ENCODE data around the gene NDUFA6. TPM values are rescaled to one million over a fixed set of nuclear protein-coding genes. Genes with fewer than 3 reads are reported as not detected.
"Not testable (repeated sequence)": the region's sequence is repeated elsewhere in the genome, so short reads cannot be mapped to it uniquely, and the experiment has no call there.

Gene NDUFA6
- polyA plus RNA-seq, 1 donor (not counting 4 experiments of a cell fraction or from before 2014, with no cell fraction given), result 86.7 TPM

GRCh38 chr22:42116848-42117424 lies 26.4 kb upstream of the NDUFA6 start:
- FAIRE-seq, result peak; percentile 46
- TF ChIP-seq CTCF (optimal IDR thresholded peaks at IDR 0.05 in 1 of 3, IDR thresholded peaks at IDR 0.05 in 1 of 3, conservative IDR thresholded peaks at IDR 0.05 in 1 of 3; ENCODE audit: extremely low read depth in 1 of 3, insufficient read depth in 2 of 3, low read length in 3 of 3) (no peak), EZH2 (IDR thresholded peaks at IDR 0.05; ENCODE audit: low read length) (no peak)
- no peak for DNase-seq (ENCODE audit: low read depth, low spot score)
- Histone ChIP-seq H2AFZ (ENCODE audit: control insufficient read depth, low read length) (no peak overlapping the region), H3K9me3 (ENCODE audit: control insufficient read depth, low read depth, low read length) (peaks cover 11% of the 10 kb centered on the region), H4K20me1 (ENCODE audit: control insufficient read depth, extremely low read depth, insufficient read depth, low read length) (no peaks in the 10 kb centered on the region), H3K4me3 (ENCODE audit: control insufficient read depth in 2 of 3, extremely low read depth in 1 of 3, insufficient read depth in 2 of 3, low read depth in 1 of 3, low read length in 3 of 3) (no peak overlapping the region), H3K4me1 (ENCODE audit: control insufficient read depth, extremely low read depth, insufficient read depth, low read length) (no peaks in the 10 kb centered on the region), H3K27me3 (ENCODE audit: control insufficient read depth, extremely low read depth, insufficient read depth, low read length) (no peaks in the 10 kb centered on the region), H3K79me2 (ENCODE audit: control insufficient read depth, insufficient read depth, low read length) (no peaks in the 10 kb centered on the region), H3K9me1 (ENCODE audit: control insufficient read depth, extremely low read depth, insufficient read depth, low read length) (no peaks in the 10 kb centered on the region), H3K27ac (ENCODE audit: control insufficient read depth, insufficient read depth, low read length) (no peak overlapping the region), H3K9ac (ENCODE audit: control insufficient read depth, extremely low read depth, insufficient read depth, low read length) (no peak overlapping the region), H3K36me3 (ENCODE audit: control insufficient read depth in 2 of 2, extremely low read depth in 1 of 2, insufficient read depth in 2 of 2, low read length in 2 of 2) (no peaks in the 10 kb centered on the region), H3K4me2 (ENCODE audit: control insufficient read depth, extremely low read depth, insufficient read depth, low read depth, low read length) (no peak overlapping the region)
- dilution Hi-C loops (cut with MboI; ENCODE audit: extremely low pct_ligation_motif_present, low sequenced_read_pairs), result no loop called here

GRCh38 chr22:42115420-42115830 lies 24.9 kb upstream of the NDUFA6 start:
- H4K20me1 ChIP-seq (ENCODE audit: control insufficient read depth, extremely low read depth, insufficient read depth, low read length); H3K9ac ChIP-seq (ENCODE audit: control insufficient read depth, extremely low read depth, insufficient read depth, low read length); H3K79me2 ChIP-seq (ENCODE audit: control insufficient read depth, insufficient read depth, low read length); H3K27ac ChIP-seq (ENCODE audit: control insufficient read depth, insufficient read depth, low read length); H3K4me3 ChIP-seq (ENCODE audit: control insufficient read depth in 2 of 3, extremely low read depth in 1 of 3, insufficient read depth in 2 of 3, low read depth in 1 of 3, low read length in 3 of 3); H3K9me1 ChIP-seq (ENCODE audit: control insufficient read depth, extremely low read depth, insufficient read depth, low read length); H2AFZ ChIP-seq (ENCODE audit: control insufficient read depth, low read length); H3K27me3 ChIP-seq (ENCODE audit: control insufficient read depth, extremely low read depth, insufficient read depth, low read length); dilution Hi-C loops (cut with MboI; ENCODE audit: extremely low pct_ligation_motif_present, low sequenced_read_pairs); H3K4me1 ChIP-seq (ENCODE audit: control insufficient read depth, extremely low read depth, insufficient read depth, low read length); FAIRE-seq; H3K36me3 ChIP-seq (ENCODE audit: control insufficient read depth in 2 of 2, extremely low read depth in 1 of 2, insufficient read depth in 2 of 2, low read length in 2 of 2); DNase-seq (ENCODE audit: low read depth, low spot score); H3K4me2 ChIP-seq (ENCODE audit: control insufficient read depth, extremely low read depth, insufficient read depth, low read depth, low read length): not testable (repeated sequence)
- peaks cover 11% of the 10 kb centered on the region for H3K9me3 ChIP-seq (ENCODE audit: control insufficient read depth, low read depth, low read length)

GRCh38 chr22:42114721-42115120 lies 24.1 kb upstream of the NDUFA6 start:
- DNase-seq (ENCODE audit: low read depth, low spot score), result no peak
- H3K79me2 ChIP-seq (ENCODE audit: control insufficient read depth, insufficient read depth, low read length), result no peaks in the 10 kb centered on the region
- no peak overlapping the region for H3K9ac ChIP-seq (ENCODE audit: control insufficient read depth, extremely low read depth, insufficient read depth, low read length)

More at GRCh38 chr22:42114721-42115120, 24.1 kb upstream of the NDUFA6 start:
- Histone ChIP-seq H2AFZ (ENCODE audit: control insufficient read depth, low read length) (no peak overlapping the region), H3K4me3 (ENCODE audit: control insufficient read depth in 2 of 3, extremely low read depth in 1 of 3, insufficient read depth in 2 of 3, low read depth in 1 of 3, low read length in 3 of 3) (no peak overlapping the region), H3K36me3 (ENCODE audit: control insufficient read depth in 2 of 2, extremely low read depth in 1 of 2, insufficient read depth in 2 of 2, low read length in 2 of 2) (no peaks in the 10 kb centered on the region), H4K20me1 (ENCODE audit: control insufficient read depth, extremely low read depth, insufficient read depth, low read length) (no peaks in the 10 kb centered on the region), H3K9me1 (ENCODE audit: control insufficient read depth, extremely low read depth, insufficient read depth, low read length) (no peaks in the 10 kb centered on the region), H3K9me3 (ENCODE audit: control insufficient read depth, low read depth, low read length) (peaks cover 11% of the 10 kb centered on the region), H3K27me3 (ENCODE audit: control insufficient read depth, extremely low read depth, insufficient read depth, low read length) (no peaks in the 10 kb centered on the region), H3K4me1 (ENCODE audit: control insufficient read depth, extremely low read depth, insufficient read depth, low read length) (no peaks in the 10 kb centered on the region), H3K27ac (ENCODE audit: control insufficient read depth, insufficient read depth, low read length) (no peak overlapping the region), H3K4me2 (ENCODE audit: control insufficient read depth, extremely low read depth, insufficient read depth, low read depth, low read length) (no peak overlapping the region)
- FAIRE-seq, result no peak
- peak; percentile 15 to 26 (median 19) for TF ChIP-seq CTCF (optimal IDR thresholded peaks at IDR 0.05 in 1 of 3, IDR thresholded peaks at IDR 0.05 in 1 of 3, conservative IDR thresholded peaks at IDR 0.05 in 1 of 3; ENCODE audit: extremely low read depth in 1 of 3, insufficient read depth in 2 of 3, low read length in 3 of 3)
- no peak for TF ChIP-seq EZH2 (IDR thresholded peaks at IDR 0.05; ENCODE audit: low read length)
- dilution Hi-C loops (cut with MboI; ENCODE audit: extremely low pct_ligation_motif_present, low sequenced_read_pairs), result no loop called here
